K562 (cell line): Measurements from ENCODE around the gene SLC7A4. TPM values are rescaled to one million over a fixed set of nuclear protein-coding genes. Genes with fewer than 3 reads are reported as not detected.
A peak's percentile ranks its signal among the peaks of the same experiment; 100 is the strongest.

Source experiments
- ATAC-seq: fragments of 200-7000 bp; cut with Tn5 transposase; 3 replicates; pipeline ENCODE4 v1.9.1; 2020; ENCODE audit warnings: moderate library complexity
- BruUV-seq: library from RNA; stranded (reverse); fragments of 400-500 nt; replicated peaks from 2 replicates; lab custom pipeline; 2021; lab: Mats Ljungman, UMichigan
- CTCF ChIA-PET: fragments of 300-600 bp; formaldehyde crosslinking; extraction: SDS; loops from one replicate; lab custom pipeline; 2021; ENCODE audit warnings: low intra/inter-chr PET ratio; lab: Yijun Ruan, JAX
- POLR2A ChIA-PET: fragments of 300-600, 350-650 bp; sonication (Branson Sonifier 250); formaldehyde crosslinking; extraction: SDS; loops from one replicate; lab custom pipeline; 2021; ENCODE audit warnings: antibody characterized with exemption, inconsistent platforms; lab: Yijun Ruan, JAX
- DNase-seq, 4 experiments: peaks; one replicate each; pipeline versions ENCODE4 v3.0.0 to v3.0.0-alpha.2; 2011 to 2018; ENCODE audit warnings: low spot score in 3 of 4, mixed read lengths in 3 of 4; ENCODE audit errors: extremely low read depth in 1 of 4
- FAIRE-seq: peaks from 2 replicates; lab custom pipeline; 2011; peaks lifted over from hg19 to GRCh38; lab: Jason Lieb, UNC
- H2AFZ ChIP-seq: 2 replicates; pipeline ENCODE4 v1.6.0; 2011; ENCODE audit warnings: low read depth, low read length, control low read depth, inconsistent platforms
- H3K27ac ChIP-seq: fragments of 200-600 bp; 3 replicates; pipeline ENCODE4 v1.8.0; 2011; ENCODE audit warnings: low read depth, mild to moderate bottlenecking, control low read depth, inconsistent platforms, low read length, moderate library complexity, mixed read lengths; ENCODE audit errors: extremely low read depth
- H3K27me3 ChIP-seq, 2 experiments: fragments of 300-600 bp in 1 of 2; 2 replicates in 1 of 2; 3 replicates in 1 of 2; pipeline versions ENCODE4 v1.6.0 to v1.8.0; 2011; ENCODE audit warnings: inconsistent platforms in 2 of 2, low read length in 2 of 2, mild to moderate bottlenecking in 1 of 2, mixed read lengths in 1 of 2, moderate library complexity in 1 of 2; ENCODE audit not compliant: control insufficient read depth in 2 of 2, insufficient read depth in 2 of 2
- H3K36me3 ChIP-seq: fragments of 300-600 bp; 3 replicates; pipeline ENCODE4 v1.8.0; 2011; ENCODE audit warnings: mild to moderate bottlenecking, low read length, inconsistent platforms; ENCODE audit not compliant: control insufficient read depth, insufficient read depth
- H3K4me1 ChIP-seq, 2 experiments: fragments of 200-600 bp in 1 of 2; replicated peaks in 1 of 2; 2 replicates in 1 of 2; 3 replicates in 1 of 2; pipeline versions ENCODE4 v1.5.1 to v1.8.0; 2011; ENCODE audit warnings: inconsistent platforms in 2 of 2, low read length in 2 of 2, mild to moderate bottlenecking in 1 of 2, mixed read lengths in 1 of 2, moderate library complexity in 1 of 2; ENCODE audit not compliant: control insufficient read depth in 2 of 2, insufficient read depth in 2 of 2
- H3K4me2 ChIP-seq: 2 replicates; pipeline ENCODE4 v1.6.1; 2011; ENCODE audit warnings: low read length, control low read depth, inconsistent platforms, mixed read lengths; ENCODE audit not compliant: insufficient read depth
- H3K4me3 ChIP-seq: fragments of 200-600 bp; sonication (generic), shearing (Covaris generic); 2 replicates; pipeline ENCODE4 v1.5.1; 2016; ENCODE audit warnings: control low read depth, inconsistent platforms
- H3K79me2 ChIP-seq: fragments of 200-600 bp; 3 replicates; pipeline ENCODE4 v1.8.0; 2011; ENCODE audit warnings: low read length, inconsistent platforms; ENCODE audit not compliant: control insufficient read depth, insufficient read depth
- H3K9ac ChIP-seq, 2 experiments: 2 replicates each; pipeline versions ENCODE4 v1.6.0 to v1.6.1; 2011; ENCODE audit warnings: low read depth in 2 of 2, low read length in 2 of 2, control low read depth in 1 of 2, inconsistent platforms in 1 of 2, mild to moderate bottlenecking in 1 of 2, mixed read lengths in 1 of 2; ENCODE audit not compliant: insufficient read depth in 1 of 2
- H3K9me1 ChIP-seq: one replicate; pipeline ENCODE4 v1.6.0; 2011; ENCODE audit warnings: inconsistent platforms, mild to moderate bottlenecking, low read length, moderate library complexity; ENCODE audit not compliant: control insufficient read depth, insufficient read depth
- H3K9me3 ChIP-seq: replicated peaks from 2 replicates; pipeline ENCODE4 v1.5.1; 2011; ENCODE audit warnings: low read depth, low read length, inconsistent platforms; ENCODE audit not compliant: control insufficient read depth, insufficient read depth
- H4K20me1 ChIP-seq: replicated peaks from 2 replicates; pipeline ENCODE4 v1.6.1; 2011; ENCODE audit warnings: low read length, inconsistent platforms, mixed read lengths; ENCODE audit not compliant: control insufficient read depth, insufficient read depth
- GTF3C2 ChIP-seq: IDR thresholded peaks from 3 replicates; pipeline ENCODE4 v1.6.1; 2011; ENCODE audit warnings: borderline replicate concordance, mild to moderate bottlenecking, moderate library complexity; ENCODE audit not compliant: insufficient read length; ENCODE audit errors: extremely low read depth
- MCM5 ChIP-seq: fragments of 450-650 bp; IDR thresholded peaks from 2 replicates; pipeline ENCODE4 v1.6.1; 2016; ENCODE audit warnings: low read depth
- NR3C1 ChIP-seq: sonication (generic); formaldehyde crosslinking; IDR thresholded peaks from 2 replicates; pipeline ENCODE4 v1.8.1; 2022; ENCODE audit warnings: missing genetic modification reagents
- POLR2A ChIP-seq: fragments of 450-650 bp; conservative IDR thresholded peaks from 2 replicates; pipeline ENCODE4 v1.6.1; 2016
- TEAD2 ChIP-seq: fragments of 450-650 bp; IDR thresholded peaks from 2 replicates; pipeline ENCODE4 v1.6.1; 2016; ENCODE audit warnings: missing genetic modification characterization, control low read depth, missing compliant biosample characterization
- ZC3H4 ChIP-seq: sonication (generic); formaldehyde crosslinking; IDR thresholded peaks from 2 replicates; pipeline ENCODE4 v1.9.0; 2021; ENCODE audit warnings: missing genetic modification reagents, borderline replicate concordance
- ZNF174 ChIP-seq: fragments of 250-450 bp; sonication (Bioruptor Pico); IDR thresholded peaks from 2 replicates; pipeline ENCODE4 v1.4.0; 2020; ENCODE audit warnings: mild to moderate bottlenecking
- WGBS: fragments of 100-300 bp; shearing (Covaris generic); methylation state at CpG from one replicate; pipeline ENCODE4 v1.1.6; 2016; ENCODE audit warnings: low coverage, mixed read lengths; ENCODE audit not compliant: insufficient coverage; ENCODE audit errors: missing lambda C conversion rate; 5-methylcytosine and 5-hydroxymethylcytosine counted together
- in situ Hi-C: fragments of 300-500 bp; cut with MboI; formaldehyde crosslinking; loops from 4 replicates; pipeline ENCODE4 v1.15.0; 2018; ENCODE audit warnings: inconsistent platforms, mixed read lengths
- intact Hi-C: fragments of 100-400 bp; cut with micrococcal nuclease; formaldehyde crosslinking; loops from 2 replicates; pipeline ENCODE4 v1.14.2; 2022
- polyA plus RNA-seq, 8 experiments: library from polyadenylated mRNA; depleted of rRNA in 4 of 8; stranded (reverse) in 5 of 8; unstranded in 3 of 8; fragments of >200 nt; fragmentation: Nextera tagmentation in 2 of 8; fragmentation: Illumina TruSeq in 1 of 8; extraction: Ambion mirVana in 2 of 8; extraction: Trizol in 1 of 8; gene quantifications; 2 replicates each; pipeline versions ENCODE4 v1.2.1 to v1.2.3, GENCODE V29; 2011 to 2014; ENCODE audit warnings: inconsistent platforms in 1 of 8, missing spikeins in 1 of 8
- total RNA-seq, 7 experiments: library from RNA; depleted of rRNA in 6 of 7; stranded (reverse); fragments of >200 nt in 6 of 7; fragmentation: Illumina TruSeq in 2 of 7; extraction: Trizol in 2 of 7; gene quantifications; 2 replicates each; pipeline versions ENCODE4 v1.2.1 to v1.2.3, GENCODE V29; 2011 to 2021; ENCODE audit warnings: low replicate concordance in 1 of 7
- TF ChIP-seq, protein P1 (sequence below), 2 experiments: fragments of 450-650 bp; IDR thresholded peaks; 2 replicates each; pipeline ENCODE4 v1.6.1; 2016; ENCODE audit warnings: mild to moderate bottlenecking in 2 of 2, borderline replicate concordance in 1 of 2, low read depth in 1 of 2, moderate library complexity in 1 of 2

Gene SLC7A4
- total and polyA plus RNA-seq, 9 of the 15 experiments (the other 6 are each of a cell fraction or from before 2014, with no cell fraction given) = not detected

- TF ChIP-seq NR3C1 (CRISPR knock-in tag) (no peak), ZNF174 (0 out of 2 replicates have a peak, but pooled peaks have one; percentile 46), ZC3H4 (CRISPR knock-in tag) (no peak), GTF3C2 (no peak), POLR2A (no peak), MCM5 (no peak)
These were observed 16.8 kb downstream of the SLC7A4 start (continued) for GRCh38 chr22:21015466-21016006.

DNA sequence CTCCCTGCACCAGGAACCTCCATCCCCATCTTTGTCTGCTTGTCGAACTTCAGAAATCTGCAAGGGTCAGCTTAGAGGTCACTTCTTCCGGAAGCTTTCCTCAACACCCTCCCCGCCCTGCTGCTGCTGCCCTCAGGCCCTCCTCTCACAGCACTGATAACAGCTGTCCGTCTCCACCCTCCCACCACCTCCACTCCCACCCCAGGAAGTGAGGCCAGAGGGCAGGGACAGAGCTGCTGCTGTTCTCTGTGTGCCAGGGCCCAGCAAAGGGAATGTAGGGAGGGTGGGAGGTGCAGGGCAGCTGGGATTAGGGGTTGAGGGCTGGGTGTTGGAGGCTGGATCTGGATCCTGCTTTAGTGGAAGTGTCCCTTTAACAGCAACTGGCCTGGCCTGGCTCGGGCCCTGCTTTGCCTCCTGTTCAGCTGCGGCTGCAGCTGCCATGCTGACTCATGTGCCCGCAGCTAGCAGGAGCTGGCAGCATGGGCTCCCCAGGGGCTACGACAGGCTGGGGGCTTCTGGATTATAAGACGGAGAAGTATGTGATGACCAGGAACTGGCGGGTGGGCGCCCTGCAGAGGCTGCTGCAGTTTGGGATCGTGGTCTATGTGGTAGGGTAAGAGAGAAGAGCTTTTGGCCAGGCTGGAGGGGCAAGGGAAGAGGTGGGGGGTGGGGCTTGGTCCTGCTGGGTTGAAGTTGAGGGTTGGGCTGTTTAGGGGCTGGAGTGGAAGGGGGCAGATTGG lies 17.5 kb downstream of the SLC7A4 start, which contains the start of gene P2RX6:
Gene P2RX6, plus strand, starts transcription at position 440 of the 740 bp plus-strand sequence. Its CDS starts 10 bp downstream, at position 450.
- ATAC-seq = peak; percentile 92
- BruUV-seq = TSS peak; percentile 78
- H3K36me3 ChIP-seq = no peaks in the 10 kb centered on the region
- peak within 1 kb of the TSS; percentile 67 for H3K27ac ChIP-seq
- H3K4me1 ChIP-seq = peaks cover 26 to 46% of the 10 kb centered on the region in 2 experiments
- H2AFZ ChIP-seq = peak within 1 kb of the TSS; percentile 91
- peaks cover 0 to 3% of the 10 kb centered on the region in 2 experiments; a peak in 2 of 5 replicates for H3K27me3 ChIP-seq
- peak; percentile 98 for FAIRE-seq
- DNase-seq = peak; percentile 100
- in situ Hi-C loops = no loop called here
- H3K9me1 ChIP-seq = peaks cover 4% of the 10 kb centered on the region
- peak within 1 kb of the TSS; percentile 52 to 89 for H3K9ac ChIP-seq
- ChIA-PET POLR2A (interaction anchor here (0.5 to 13.9 kb wide), 19 partner anchors 9 to 627 kb away, joined by 3 to 333 read pairs (median 5); partner anchors contain the start of genes LRRC74B, LZTR1, SLC7A4 and THAP7), CTCF (interaction anchor here (0.8 kb wide), 1 partner anchor 129 kb away, joined by 3 read pairs; no protein-coding TSS in a partner anchor)
- H4K20me1 ChIP-seq = peaks cover 7% of the 10 kb centered on the region
- intact Hi-C loops = loop anchor here (5.0 kb wide), 1 partner anchor 32 kb away; the partner anchor contains the start of gene LRRC74B
- peak within 1 kb of the TSS; percentile 87 for H3K4me2 ChIP-seq
- H3K9me3 ChIP-seq = no peaks in the 10 kb centered on the region
- 4% methylated on average over 12 of the region's 12 CpGs for WGBS
- peaks cover 16% of the 10 kb centered on the region; the same call in 2 of the 3 replicates for H3K79me2 ChIP-seq
- H3K4me3 ChIP-seq = peak within 1 kb of the TSS; percentile 44
- TF ChIP-seq TEAD2 (tag) = no peak
- TF ChIP-seq, protein P1, sequence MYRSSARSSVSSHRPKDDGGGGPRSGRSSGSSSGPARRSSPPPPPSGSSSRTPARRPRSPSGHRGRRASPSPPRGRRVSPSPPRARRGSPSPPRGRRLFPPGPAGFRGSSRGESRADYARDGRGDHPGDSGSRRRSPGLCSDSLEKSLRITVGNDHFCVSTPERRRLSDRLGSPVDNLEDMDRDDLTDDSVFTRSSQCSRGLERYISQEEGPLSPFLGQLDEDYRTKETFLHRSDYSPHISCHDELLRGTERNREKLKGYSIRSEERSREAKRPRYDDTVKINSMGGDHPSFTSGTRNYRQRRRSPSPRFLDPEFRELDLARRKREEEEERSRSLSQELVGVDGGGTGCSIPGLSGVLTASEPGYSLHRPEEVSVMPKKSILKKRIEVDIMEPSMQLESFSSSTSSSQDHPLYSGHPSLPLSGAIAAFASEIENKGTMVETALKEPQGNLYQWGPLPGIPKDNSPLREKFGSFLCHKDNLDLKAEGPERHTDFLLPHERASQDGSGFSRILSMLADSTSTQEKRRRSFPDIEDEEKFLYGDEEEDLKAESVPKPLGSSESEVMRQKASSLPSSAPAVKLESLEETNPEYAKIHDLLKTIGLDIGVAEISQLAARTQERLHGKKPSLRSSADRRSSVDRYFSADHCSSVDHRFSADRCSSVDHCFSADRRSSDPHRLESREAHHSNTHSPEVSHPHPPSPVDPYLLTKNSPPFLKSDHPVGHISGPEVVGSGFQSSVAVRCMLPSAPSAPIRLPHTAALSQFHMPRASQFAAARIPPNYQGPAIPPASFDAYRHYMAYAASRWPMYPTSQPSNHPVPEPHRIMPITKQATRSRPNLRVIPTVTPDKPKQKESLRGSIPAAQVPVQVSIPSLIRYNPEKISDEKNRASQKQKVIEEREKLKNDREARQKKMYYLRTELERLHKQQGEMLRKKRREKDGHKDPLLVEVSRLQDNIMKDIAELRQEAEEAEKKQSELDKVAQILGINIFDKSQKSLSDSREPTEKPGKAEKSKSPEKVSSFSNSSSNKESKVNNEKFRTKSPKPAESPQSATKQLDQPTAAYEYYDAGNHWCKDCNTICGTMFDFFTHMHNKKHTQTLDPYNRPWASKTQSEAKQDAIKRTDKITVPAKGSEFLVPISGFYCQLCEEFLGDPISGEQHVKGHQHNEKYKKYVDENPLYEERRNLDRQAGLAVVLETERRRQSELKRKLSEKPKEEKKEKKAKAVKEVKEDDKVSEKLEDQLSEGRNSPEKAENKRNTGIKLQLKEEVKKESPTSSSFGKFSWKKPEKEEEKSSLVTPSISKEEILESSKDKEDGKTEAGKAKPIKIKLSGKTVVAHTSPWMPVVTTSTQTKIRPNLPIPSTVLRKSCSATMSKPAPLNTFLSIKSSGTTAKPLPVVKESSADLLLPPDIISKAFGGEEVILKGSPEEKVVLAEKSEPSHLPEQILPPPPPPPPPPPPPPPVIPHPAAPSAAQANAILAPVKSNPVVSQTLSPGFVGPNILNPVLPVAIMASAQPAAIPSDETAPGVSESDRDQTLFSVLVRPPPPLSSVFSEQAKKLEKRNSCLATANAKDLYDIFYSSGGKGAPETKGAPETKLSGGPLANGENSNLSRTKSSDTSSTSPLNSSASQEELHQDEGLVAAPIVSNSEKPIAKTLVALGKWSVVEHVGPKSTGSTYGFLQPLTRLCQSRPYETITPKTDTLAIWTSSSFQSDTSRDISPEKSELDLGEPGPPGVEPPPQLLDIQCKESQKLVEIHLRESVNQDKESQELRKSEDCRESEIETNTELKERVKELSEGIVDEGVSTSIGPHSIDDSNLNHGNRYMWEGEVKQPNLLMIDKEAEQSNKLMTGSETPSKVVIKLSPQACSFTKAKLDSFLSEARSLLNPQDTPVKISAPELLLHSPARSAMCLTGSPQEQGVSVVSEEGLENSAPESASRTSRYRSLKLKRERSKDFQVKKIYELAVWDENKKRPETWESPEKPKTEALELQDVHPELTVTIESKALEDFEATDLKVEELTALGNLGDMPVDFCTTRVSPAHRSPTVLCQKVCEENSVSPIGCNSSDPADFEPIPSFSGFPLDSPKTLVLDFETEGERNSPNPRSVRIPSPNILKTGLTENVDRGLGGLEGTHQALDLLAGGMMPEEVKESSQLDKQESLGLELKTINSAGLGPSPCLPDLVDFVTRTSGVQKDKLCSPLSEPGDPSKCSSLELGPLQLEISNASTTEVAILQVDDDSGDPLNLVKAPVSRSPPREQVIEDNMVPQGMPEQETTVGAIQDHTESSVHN (IDR thresholded peaks at IDR 0.05; ENCODE audit: borderline replicate concordance in 1 of 2, low read depth in 1 of 2) = no peak
